Measurements from ENCODE around the gene ASXL1.

- TF ChIP-seq ZFP3 (CRISPR knock-in tag; IDR thresholded peaks at IDR 0.05) (no peak), ARNTL (CRISPR knock-in tag; IDR thresholded peaks at IDR 0.05; ENCODE audit: borderline replicate concordance, low read depth) (no peak), PPARA (CRISPR knock-in tag; IDR thresholded peaks at IDR 0.05; ENCODE audit: borderline replicate concordance) (no peak)
These were observed 96.3 kb downstream of the ASXL1 start for GRCh38 chr20:32454164-32455145.
